Measurements from ENCODE around the gene ARL15.

Gene ARL15

GRCh38 chr5:53900677-53901076, 409.7 kb downstream of the ARL15 start:
- TF ChIP-seq USF1 (IDR thresholded peaks at IDR 0.05) (no peak), EGR1 (IDR thresholded peaks at IDR 0.05) (no peak), CEBPB (IDR thresholded peaks at IDR 0.05) (no peak), CREB1 (IDR thresholded peaks at IDR 0.05; ENCODE audit: low read depth) (no peak), NFIC (IDR thresholded peaks at IDR 0.05) (no peak), FOXM1 (IDR thresholded peaks at IDR 0.05; ENCODE audit: borderline replicate concordance, low read depth) (no peak), TAF1 (IDR thresholded peaks at IDR 0.05; ENCODE audit: low read depth) (no peak), YY1 (IDR thresholded peaks at IDR 0.05; ENCODE audit: low read depth) (no peak), TCF12 (IDR thresholded peaks at IDR 0.05; ENCODE audit: low read depth) (no peak), TEAD4 (IDR thresholded peaks at IDR 0.05) (no peak), RAD21 (IDR thresholded peaks at IDR 0.05; ENCODE audit: low read depth) (no peak), EP300 (IDR thresholded peaks at IDR 0.05; ENCODE audit: borderline replicate concordance) (no peak), ZBTB7A (IDR thresholded peaks at IDR 0.05; ENCODE audit: low read depth) (no peak)
- TF ChIP-seq, protein P1, sequence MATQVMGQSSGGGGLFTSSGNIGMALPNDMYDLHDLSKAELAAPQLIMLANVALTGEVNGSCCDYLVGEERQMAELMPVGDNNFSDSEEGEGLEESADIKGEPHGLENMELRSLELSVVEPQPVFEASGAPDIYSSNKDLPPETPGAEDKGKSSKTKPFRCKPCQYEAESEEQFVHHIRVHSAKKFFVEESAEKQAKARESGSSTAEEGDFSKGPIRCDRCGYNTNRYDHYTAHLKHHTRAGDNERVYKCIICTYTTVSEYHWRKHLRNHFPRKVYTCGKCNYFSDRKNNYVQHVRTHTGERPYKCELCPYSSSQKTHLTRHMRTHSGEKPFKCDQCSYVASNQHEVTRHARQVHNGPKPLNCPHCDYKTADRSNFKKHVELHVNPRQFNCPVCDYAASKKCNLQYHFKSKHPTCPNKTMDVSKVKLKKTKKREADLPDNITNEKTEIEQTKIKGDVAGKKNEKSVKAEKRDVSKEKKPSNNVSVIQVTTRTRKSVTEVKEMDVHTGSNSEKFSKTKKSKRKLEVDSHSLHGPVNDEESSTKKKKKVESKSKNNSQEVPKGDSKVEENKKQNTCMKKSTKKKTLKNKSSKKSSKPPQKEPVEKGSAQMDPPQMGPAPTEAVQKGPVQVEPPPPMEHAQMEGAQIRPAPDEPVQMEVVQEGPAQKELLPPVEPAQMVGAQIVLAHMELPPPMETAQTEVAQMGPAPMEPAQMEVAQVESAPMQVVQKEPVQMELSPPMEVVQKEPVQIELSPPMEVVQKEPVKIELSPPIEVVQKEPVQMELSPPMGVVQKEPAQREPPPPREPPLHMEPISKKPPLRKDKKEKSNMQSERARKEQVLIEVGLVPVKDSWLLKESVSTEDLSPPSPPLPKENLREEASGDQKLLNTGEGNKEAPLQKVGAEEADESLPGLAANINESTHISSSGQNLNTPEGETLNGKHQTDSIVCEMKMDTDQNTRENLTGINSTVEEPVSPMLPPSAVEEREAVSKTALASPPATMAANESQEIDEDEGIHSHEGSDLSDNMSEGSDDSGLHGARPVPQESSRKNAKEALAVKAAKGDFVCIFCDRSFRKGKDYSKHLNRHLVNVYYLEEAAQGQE (IDR thresholded peaks at IDR 0.05; ENCODE audit: low read depth): no peak
- TF ChIP-seq, protein P2, sequence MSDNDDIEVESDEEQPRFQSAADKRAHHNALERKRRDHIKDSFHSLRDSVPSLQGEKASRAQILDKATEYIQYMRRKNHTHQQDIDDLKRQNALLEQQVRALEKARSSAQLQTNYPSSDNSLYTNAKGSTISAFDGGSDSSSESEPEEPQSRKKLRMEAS (IDR thresholded peaks at IDR 0.05): no peak

DNA sequence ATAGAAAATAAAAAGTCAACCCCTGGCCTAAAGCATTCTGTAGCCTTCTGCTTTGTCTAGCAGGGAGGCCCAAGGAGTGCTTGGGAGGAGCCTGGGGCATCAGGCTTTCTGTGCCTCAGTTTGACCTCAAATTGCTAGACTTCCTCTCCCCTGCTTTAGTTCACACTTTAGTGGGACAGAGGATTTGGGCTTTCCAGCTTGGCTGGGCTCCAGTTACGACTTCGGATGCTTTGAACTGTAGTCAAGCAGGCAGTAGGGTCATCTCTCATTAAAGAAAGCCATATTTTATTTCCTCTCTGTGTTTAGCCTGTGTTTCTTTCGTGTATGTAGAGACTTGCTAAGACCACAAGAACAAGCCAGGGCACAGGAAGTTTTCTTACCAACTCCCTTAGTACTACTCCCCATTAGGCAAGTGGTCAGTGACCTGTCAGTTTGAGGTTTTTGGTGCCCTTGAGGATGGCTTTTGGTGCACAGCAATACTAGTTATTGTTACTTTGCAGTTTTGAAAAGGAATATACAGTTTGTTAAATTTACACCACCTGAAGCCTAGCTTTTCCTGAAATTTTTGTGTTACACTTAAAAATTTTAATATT, 415.2 kb downstream of the ARL15 start:
- TF ChIP-seq FOXM1 (IDR thresholded peaks at IDR 0.05; ENCODE audit: borderline replicate concordance, low read depth) (no peak), TEAD4 (IDR thresholded peaks at IDR 0.05) (no peak), CEBPB (IDR thresholded peaks at IDR 0.05) (no peak), USF1 (IDR thresholded peaks at IDR 0.05) (no peak), NFIC (IDR thresholded peaks at IDR 0.05) (no peak), YY1 (IDR thresholded peaks at IDR 0.05; ENCODE audit: low read depth) (no peak), TAF1 (IDR thresholded peaks at IDR 0.05; ENCODE audit: low read depth) (no peak)
- TF ChIP-seq, protein P1 (IDR thresholded peaks at IDR 0.05; ENCODE audit: low read depth): no peak
- TF ChIP-seq, protein P2 (IDR thresholded peaks at IDR 0.05): no peak

DNA sequence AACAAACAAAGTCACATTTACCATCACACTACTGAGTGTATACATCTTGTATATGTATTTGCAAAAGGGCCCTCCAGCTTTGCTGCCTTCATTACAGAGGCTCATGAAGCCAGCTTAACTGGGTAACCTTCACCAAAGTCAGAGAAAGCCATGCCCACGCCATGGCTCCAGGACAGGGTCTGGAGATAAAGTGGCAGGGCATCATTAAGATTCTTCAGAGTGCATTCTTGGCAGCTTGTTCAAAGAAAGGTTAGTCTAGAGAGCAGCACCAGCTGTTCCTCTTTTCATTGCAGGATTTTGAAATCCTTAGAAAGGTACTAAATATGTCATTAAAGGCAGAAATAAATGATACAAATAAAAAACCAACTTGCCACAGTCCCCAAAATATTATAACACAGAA, 416.7 kb downstream of the ARL15 start:
- TF ChIP-seq EGR1 (IDR thresholded peaks at IDR 0.05) (no peak), FOXM1 (IDR thresholded peaks at IDR 0.05; ENCODE audit: borderline replicate concordance, low read depth) (no peak), CREB1 (IDR thresholded peaks at IDR 0.05; ENCODE audit: low read depth) (no peak), USF1 (IDR thresholded peaks at IDR 0.05) (no peak), NFIC (IDR thresholded peaks at IDR 0.05) (no peak), TAF1 (IDR thresholded peaks at IDR 0.05; ENCODE audit: low read depth) (no peak), ZBTB7A (IDR thresholded peaks at IDR 0.05; ENCODE audit: low read depth) (no peak), RAD21 (IDR thresholded peaks at IDR 0.05; ENCODE audit: low read depth) (no peak), CEBPB (IDR thresholded peaks at IDR 0.05) (no peak), YY1 (IDR thresholded peaks at IDR 0.05; ENCODE audit: low read depth) (no peak)
- TF ChIP-seq, protein P2 (IDR thresholded peaks at IDR 0.05): no peak
- TF ChIP-seq, protein P1 (IDR thresholded peaks at IDR 0.05; ENCODE audit: low read depth): no peak

GRCh38 chr5:53892224-53892623, 418.1 kb downstream of the ARL15 start:
- no peak for TF ChIP-seq TEAD4 (IDR thresholded peaks at IDR 0.05)
- TF ChIP-seq YY1 (IDR thresholded peaks at IDR 0.05; ENCODE audit: low read depth): no peak
- TF ChIP-seq EP300 (IDR thresholded peaks at IDR 0.05; ENCODE audit: borderline replicate concordance): no peak
- TF ChIP-seq CEBPB (IDR thresholded peaks at IDR 0.05): no peak
- TF ChIP-seq CREB1 (IDR thresholded peaks at IDR 0.05; ENCODE audit: low read depth): no peak
- TF ChIP-seq TAF1 (IDR thresholded peaks at IDR 0.05; ENCODE audit: low read depth): no peak
- TF ChIP-seq, protein P1 (IDR thresholded peaks at IDR 0.05; ENCODE audit: low read depth): no peak
- no peak for TF ChIP-seq NFIC (IDR thresholded peaks at IDR 0.05)
- TF ChIP-seq, protein P2 (IDR thresholded peaks at IDR 0.05): no peak
- no peak for TF ChIP-seq FOXM1 (IDR thresholded peaks at IDR 0.05; ENCODE audit: borderline replicate concordance, low read depth)
- no peak for TF ChIP-seq RAD21 (IDR thresholded peaks at IDR 0.05; ENCODE audit: low read depth)
- no peak for TF ChIP-seq ZBTB7A (IDR thresholded peaks at IDR 0.05; ENCODE audit: low read depth)
- no peak for TF ChIP-seq USF1 (IDR thresholded peaks at IDR 0.05)
- no peak for TF ChIP-seq EGR1 (IDR thresholded peaks at IDR 0.05)
- TF ChIP-seq TCF12 (IDR thresholded peaks at IDR 0.05; ENCODE audit: low read depth): no peak

Measured in Ishikawa (cell line).